Measurements from ENCODE around the gene BRD7.

The BRD7 gene

GRCh38 chr16:50368410-50369132 lies at the start of gene BRD7:
BRD7 (minus strand) TSS chr16:50368988; CDS start chr16:50368774, 214 bp downstream.
- peak; percentile 78 for DNase-seq (ENCODE audit: low spot score)

- no peak for DNase-seq (ENCODE audit: low spot score)
Observed at GRCh38 chr16:50416388-50416787, 47.6 kb upstream of the BRD7 start.

GRCh38 chr16:50414152-50414551 lies 45.4 kb upstream of the BRD7 start:
- no peak for DNase-seq (ENCODE audit: low spot score)

- no peak for DNase-seq (ENCODE audit: low spot score)
Observed at GRCh38 chr16:50411034-50411433, 42.2 kb upstream of the BRD7 start.

GRCh38 chr16:50408001-50408561 lies 39.3 kb upstream of the BRD7 start:
- DNase-seq (ENCODE audit: low spot score): no peak

GRCh38 chr16:50407351-50407750 lies 38.6 kb upstream of the BRD7 start:
- DNase-seq (ENCODE audit: low spot score): no peak

- DNase-seq (ENCODE audit: low spot score): no peak
Observed at GRCh38 chr16:50403491-50403890, 34.7 kb upstream of the BRD7 start.

GRCh38 chr16:50402298-50402895 lies 33.6 kb upstream of the BRD7 start:
- DNase-seq (ENCODE audit: low spot score): no peak

GRCh38 chr16:50401355-50401754 lies 32.6 kb upstream of the BRD7 start:
- DNase-seq (ENCODE audit: low spot score): no peak

- no peak for DNase-seq (ENCODE audit: low spot score)
Observed at GRCh38 chr16:50400967-50401348, 32.2 kb upstream of the BRD7 start.

- DNase-seq (ENCODE audit: low spot score): no peak
Observed at GRCh38 chr16:50400312-50400966, 31.7 kb upstream of the BRD7 start.

- no peak for DNase-seq (ENCODE audit: low spot score)
Observed at GRCh38 chr16:50399411-50399810, 30.6 kb upstream of the BRD7 start.

GRCh38 chr16:50398336-50398735 lies 29.5 kb upstream of the BRD7 start:
- no peak for DNase-seq (ENCODE audit: low spot score)

GRCh38 chr16:50396761-50397535 lies 28.2 kb upstream of the BRD7 start:
- DNase-seq (ENCODE audit: low spot score): no peak

GRCh38 chr16:50395763-50396710 lies 27.2 kb upstream of the BRD7 start:
- DNase-seq (ENCODE audit: low spot score): no peak

GRCh38 chr16:50393858-50394802 lies 25.3 kb upstream of the BRD7 start:
- DNase-seq (ENCODE audit: low spot score): no peak

GRCh38 chr16:50393416-50393815 lies 24.6 kb upstream of the BRD7 start:
- DNase-seq (ENCODE audit: low spot score): no peak

- DNase-seq (ENCODE audit: low spot score): no peak
Observed at GRCh38 chr16:50390914-50391716, 22.3 kb upstream of the BRD7 start.

GRCh38 chr16:50390371-50390771 lies 21.6 kb upstream of the BRD7 start:
- no peak for DNase-seq (ENCODE audit: low spot score)

Data from CD4-positive, alpha-beta T cell treated with Interleukin-2 at 100 ng/mL for 4 hours (primary cell).